Measurements from ENCODE around the gene NDUFS1.

NDUFS1 gene

DNA sequence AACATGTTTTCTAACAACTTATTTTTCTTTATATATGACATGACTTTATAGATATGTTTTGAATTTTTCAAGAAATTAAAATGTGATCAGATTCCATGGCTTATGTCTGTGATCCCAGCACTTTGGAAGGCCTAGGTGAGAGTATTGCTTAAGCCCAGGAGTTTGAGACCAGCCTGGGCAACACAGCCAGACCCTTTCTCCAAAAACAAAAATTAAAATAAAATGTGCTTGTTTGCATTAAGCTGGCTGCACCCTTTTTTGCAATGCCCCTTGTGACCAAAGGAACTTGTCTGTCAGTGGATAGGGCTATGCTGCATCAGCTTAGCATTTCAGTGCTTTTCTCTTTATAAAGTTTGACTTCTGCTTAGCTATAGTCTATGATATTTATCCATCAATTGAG, 71.0 kb downstream of the NDUFS1 start:
- no peak for ATAC-seq
- TF ChIP-seq ZC3H10 (CRISPR knock-in tag; IDR thresholded peaks at IDR 0.05): no peak
- no peak for TF ChIP-seq OSR1 (CRISPR knock-in tag; IDR thresholded peaks at IDR 0.05)
- TF ChIP-seq, protein P1, sequence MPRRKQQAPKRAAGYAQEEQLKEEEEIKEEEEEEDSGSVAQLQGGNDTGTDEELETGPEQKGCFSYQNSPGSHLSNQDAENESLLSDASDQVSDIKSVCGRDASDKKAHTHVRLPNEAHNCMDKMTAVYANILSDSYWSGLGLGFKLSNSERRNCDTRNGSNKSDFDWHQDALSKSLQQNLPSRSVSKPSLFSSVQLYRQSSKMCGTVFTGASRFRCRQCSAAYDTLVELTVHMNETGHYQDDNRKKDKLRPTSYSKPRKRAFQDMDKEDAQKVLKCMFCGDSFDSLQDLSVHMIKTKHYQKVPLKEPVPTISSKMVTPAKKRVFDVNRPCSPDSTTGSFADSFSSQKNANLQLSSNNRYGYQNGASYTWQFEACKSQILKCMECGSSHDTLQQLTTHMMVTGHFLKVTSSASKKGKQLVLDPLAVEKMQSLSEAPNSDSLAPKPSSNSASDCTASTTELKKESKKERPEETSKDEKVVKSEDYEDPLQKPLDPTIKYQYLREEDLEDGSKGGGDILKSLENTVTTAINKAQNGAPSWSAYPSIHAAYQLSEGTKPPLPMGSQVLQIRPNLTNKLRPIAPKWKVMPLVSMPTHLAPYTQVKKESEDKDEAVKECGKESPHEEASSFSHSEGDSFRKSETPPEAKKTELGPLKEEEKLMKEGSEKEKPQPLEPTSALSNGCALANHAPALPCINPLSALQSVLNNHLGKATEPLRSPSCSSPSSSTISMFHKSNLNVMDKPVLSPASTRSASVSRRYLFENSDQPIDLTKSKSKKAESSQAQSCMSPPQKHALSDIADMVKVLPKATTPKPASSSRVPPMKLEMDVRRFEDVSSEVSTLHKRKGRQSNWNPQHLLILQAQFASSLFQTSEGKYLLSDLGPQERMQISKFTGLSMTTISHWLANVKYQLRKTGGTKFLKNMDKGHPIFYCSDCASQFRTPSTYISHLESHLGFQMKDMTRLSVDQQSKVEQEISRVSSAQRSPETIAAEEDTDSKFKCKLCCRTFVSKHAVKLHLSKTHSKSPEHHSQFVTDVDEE (CRISPR knock-in tag; IDR thresholded peaks at IDR 0.05): no peak
- TF ChIP-seq ARNTL (CRISPR knock-in tag; IDR thresholded peaks at IDR 0.05; ENCODE audit: borderline replicate concordance, low read depth): no peak
- TF ChIP-seq, protein P2, sequence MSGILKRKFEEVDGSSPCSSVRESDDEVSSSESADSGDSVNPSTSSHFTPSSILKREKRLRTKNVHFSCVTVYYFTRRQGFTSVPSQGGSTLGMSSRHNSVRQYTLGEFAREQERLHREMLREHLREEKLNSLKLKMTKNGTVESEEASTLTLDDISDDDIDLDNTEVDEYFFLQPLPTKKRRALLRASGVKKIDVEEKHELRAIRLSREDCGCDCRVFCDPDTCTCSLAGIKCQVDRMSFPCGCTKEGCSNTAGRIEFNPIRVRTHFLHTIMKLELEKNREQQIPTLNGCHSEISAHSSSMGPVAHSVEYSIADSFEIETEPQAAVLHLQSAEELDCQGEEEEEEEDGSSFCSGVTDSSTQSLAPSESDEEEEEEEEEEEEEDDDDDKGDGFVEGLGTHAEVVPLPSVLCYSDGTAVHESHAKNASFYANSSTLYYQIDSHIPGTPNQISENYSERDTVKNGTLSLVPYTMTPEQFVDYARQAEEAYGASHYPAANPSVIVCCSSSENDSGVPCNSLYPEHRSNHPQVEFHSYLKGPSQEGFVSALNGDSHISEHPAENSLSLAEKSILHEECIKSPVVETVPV (CRISPR knock-in tag; IDR thresholded peaks at IDR 0.05): no peak
- TF ChIP-seq RARB (CRISPR knock-in tag; IDR thresholded peaks at IDR 0.05): no peak
- TF ChIP-seq ISL1 (CRISPR knock-in tag; IDR thresholded peaks at IDR 0.05): no peak
- no peak for TF ChIP-seq ZFP30 (CRISPR knock-in tag; IDR thresholded peaks at IDR 0.05)
- TF ChIP-seq ZFP3 (CRISPR knock-in tag; IDR thresholded peaks at IDR 0.05): no peak
- no peak for TF ChIP-seq ZNF70 (CRISPR knock-in tag; IDR thresholded peaks at IDR 0.05)
- TF ChIP-seq ZNF8 (CRISPR knock-in tag; IDR thresholded peaks at IDR 0.05): no peak
- TF ChIP-seq CSDC2 (CRISPR knock-in tag; IDR thresholded peaks at IDR 0.05): no peak
- TF ChIP-seq BACH2 (CRISPR knock-in tag; IDR thresholded peaks at IDR 0.05; ENCODE audit: borderline replicate concordance): no peak
- TF ChIP-seq GLIS3 (CRISPR knock-in tag; IDR thresholded peaks at IDR 0.05): no peak

DNA sequence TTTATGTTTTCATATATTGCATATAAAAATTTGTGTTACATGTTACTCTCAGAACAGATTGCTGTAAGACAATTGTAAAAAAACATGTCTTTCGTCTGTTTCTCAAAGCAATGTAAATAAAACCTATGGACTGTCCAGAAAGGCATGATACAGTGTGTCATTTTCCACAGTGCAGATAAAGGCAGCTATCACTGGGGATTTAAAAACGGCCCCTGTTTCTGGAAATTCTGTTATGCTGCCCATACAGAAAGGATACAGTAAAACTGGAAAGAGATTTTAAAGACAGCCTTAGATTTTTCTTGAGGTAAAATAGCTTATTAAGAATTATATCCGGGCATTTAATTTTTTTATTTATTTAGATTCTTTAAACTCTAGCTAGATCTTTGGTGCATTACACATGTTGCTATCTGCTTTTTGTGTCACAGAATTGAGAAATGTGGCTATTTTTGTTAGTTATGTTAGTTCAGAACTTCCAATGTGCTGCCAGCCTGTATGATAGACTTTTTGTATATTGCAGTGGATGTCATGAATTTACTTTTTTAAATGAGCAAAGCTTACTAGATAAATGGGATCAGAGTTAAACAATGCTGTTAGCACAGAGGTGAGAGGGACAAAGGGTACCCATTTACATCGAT, 72.4 kb downstream of the NDUFS1 start:
- TF ChIP-seq ARNTL (CRISPR knock-in tag; IDR thresholded peaks at IDR 0.05; ENCODE audit: borderline replicate concordance, low read depth) (no peak), ISL1 (CRISPR knock-in tag; IDR thresholded peaks at IDR 0.05) (no peak), GLIS3 (CRISPR knock-in tag; IDR thresholded peaks at IDR 0.05) (no peak), CSDC2 (CRISPR knock-in tag; IDR thresholded peaks at IDR 0.05) (no peak), BACH2 (CRISPR knock-in tag; IDR thresholded peaks at IDR 0.05; ENCODE audit: borderline replicate concordance) (no peak), ZFP30 (CRISPR knock-in tag; IDR thresholded peaks at IDR 0.05) (no peak), OSR1 (CRISPR knock-in tag; IDR thresholded peaks at IDR 0.05) (no peak), ZNF70 (CRISPR knock-in tag; IDR thresholded peaks at IDR 0.05) (no peak), ZNF565 (CRISPR knock-in tag; conservative IDR thresholded peaks at IDR 0.05; ENCODE audit: low read depth) (no peak), RARB (CRISPR knock-in tag; IDR thresholded peaks at IDR 0.05) (no peak), TCF4 (CRISPR knock-in tag; IDR thresholded peaks at IDR 0.05; ENCODE audit: borderline replicate concordance) (no peak), ZFP3 (CRISPR knock-in tag; IDR thresholded peaks at IDR 0.05) (no peak)
- TF ChIP-seq, protein P3, sequence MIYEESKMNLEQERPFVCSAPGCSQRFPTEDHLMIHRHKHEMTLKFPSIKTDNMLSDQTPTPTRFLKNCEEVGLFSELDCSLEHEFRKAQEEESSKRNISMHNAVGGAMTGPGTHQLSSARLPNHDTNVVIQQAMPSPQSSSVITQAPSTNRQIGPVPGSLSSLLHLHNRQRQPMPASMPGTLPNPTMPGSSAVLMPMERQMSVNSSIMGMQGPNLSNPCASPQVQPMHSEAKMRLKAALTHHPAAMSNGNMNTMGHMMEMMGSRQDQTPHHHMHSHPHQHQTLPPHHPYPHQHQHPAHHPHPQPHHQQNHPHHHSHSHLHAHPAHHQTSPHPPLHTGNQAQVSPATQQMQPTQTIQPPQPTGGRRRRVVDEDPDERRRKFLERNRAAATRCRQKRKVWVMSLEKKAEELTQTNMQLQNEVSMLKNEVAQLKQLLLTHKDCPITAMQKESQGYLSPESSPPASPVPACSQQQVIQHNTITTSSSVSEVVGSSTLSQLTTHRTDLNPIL (CRISPR knock-in tag; IDR thresholded peaks at IDR 0.05; ENCODE audit: low read depth): no peak
- ATAC-seq: peak; percentile 10; the same call in 1 of the 3 replicates

DNA sequence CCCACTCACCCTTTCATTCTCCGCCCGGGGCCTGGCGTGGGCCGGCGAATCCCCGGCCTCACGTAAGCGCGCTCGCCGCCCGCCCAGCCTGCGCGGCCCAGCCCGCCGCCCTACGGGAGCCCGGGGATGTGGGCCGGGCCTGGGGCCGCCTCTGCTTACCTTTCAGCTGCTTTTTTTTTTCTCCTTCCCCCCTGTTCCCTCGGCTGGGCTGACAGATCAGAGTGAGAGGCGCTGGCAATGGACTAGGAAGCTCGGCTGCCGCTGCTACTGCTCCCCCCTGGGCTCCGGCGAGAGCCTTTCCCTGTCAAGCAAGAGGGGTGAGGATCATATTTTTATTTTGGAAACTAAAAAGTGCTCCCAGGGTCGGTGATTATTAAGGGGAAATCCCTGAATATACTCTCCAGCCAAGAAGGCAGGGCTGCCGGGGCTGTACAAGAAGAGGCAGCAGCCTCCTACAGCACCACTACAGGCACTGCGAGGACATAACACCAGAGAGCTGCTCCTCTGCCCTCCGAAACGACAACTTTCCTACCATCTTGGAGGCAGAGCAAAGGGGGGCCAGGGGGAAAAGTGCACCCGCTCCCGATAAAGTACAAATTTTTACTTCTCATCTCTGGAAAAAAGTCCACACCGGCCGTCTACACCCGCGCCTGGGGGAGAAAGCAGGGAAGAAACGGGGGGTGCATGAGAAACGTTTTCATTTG, 73.3 kb downstream of the NDUFS1 start, which contains the start of gene INO80D:
Gene INO80D (minus strand): TSS at position 433 of the 704 bp plus-strand sequence. CDS start 23,158 bp downstream, outside the sequence.
- ATAC-seq: peak; percentile 91

More for the DNA sequence above, 73.3 kb downstream of the NDUFS1 start, which contains the start of gene INO80D:
- TF ChIP-seq ESRRG (CRISPR knock-in tag; IDR thresholded peaks at IDR 0.05) (no peak), ZNF565 (CRISPR knock-in tag; conservative IDR thresholded peaks at IDR 0.05; ENCODE audit: low read depth) (no peak), ZFP30 (CRISPR knock-in tag; IDR thresholded peaks at IDR 0.05) (no peak), ZNF8 (CRISPR knock-in tag; IDR thresholded peaks at IDR 0.05) (no peak), SNAI2 (CRISPR knock-in tag; IDR thresholded peaks at IDR 0.05) (no peak), TOX (CRISPR knock-in tag; IDR thresholded peaks at IDR 0.05; ENCODE audit: borderline replicate concordance) (no peak), ZC3H10 (CRISPR knock-in tag; IDR thresholded peaks at IDR 0.05) (no peak), PPARA (CRISPR knock-in tag; IDR thresholded peaks at IDR 0.05; ENCODE audit: borderline replicate concordance) (no peak), ZNF70 (CRISPR knock-in tag; IDR thresholded peaks at IDR 0.05) (peak; percentile 84), BACH2 (CRISPR knock-in tag; IDR thresholded peaks at IDR 0.05; ENCODE audit: borderline replicate concordance) (no peak), ZFP3 (CRISPR knock-in tag; IDR thresholded peaks at IDR 0.05) (0 out of 2 replicates have a peak, but pooled peaks have one; percentile 44), ARNTL (CRISPR knock-in tag; IDR thresholded peaks at IDR 0.05; ENCODE audit: borderline replicate concordance, low read depth) (no peak), OSR1 (CRISPR knock-in tag; IDR thresholded peaks at IDR 0.05) (no peak)
- TF ChIP-seq, protein P4, sequence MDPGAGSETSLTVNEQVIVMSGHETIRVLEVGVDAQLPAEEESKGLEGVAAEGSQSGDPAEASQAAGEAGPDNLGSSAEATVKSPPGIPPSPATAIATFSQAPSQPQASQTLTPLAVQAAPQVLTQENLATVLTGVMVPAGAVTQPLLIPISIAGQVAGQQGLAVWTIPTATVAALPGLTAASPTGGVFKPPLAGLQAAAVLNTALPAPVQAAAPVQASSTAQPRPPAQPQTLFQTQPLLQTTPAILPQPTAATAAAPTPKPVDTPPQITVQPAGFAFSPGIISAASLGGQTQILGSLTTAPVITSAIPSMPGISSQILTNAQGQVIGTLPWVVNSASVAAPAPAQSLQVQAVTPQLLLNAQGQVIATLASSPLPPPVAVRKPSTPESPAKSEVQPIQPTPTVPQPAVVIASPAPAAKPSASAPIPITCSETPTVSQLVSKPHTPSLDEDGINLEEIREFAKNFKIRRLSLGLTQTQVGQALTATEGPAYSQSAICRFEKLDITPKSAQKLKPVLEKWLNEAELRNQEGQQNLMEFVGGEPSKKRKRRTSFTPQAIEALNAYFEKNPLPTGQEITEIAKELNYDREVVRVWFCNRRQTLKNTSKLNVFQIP (CRISPR knock-in tag; IDR thresholded peaks at IDR 0.05; ENCODE audit: borderline replicate concordance, low read depth): no peak
- TF ChIP-seq, protein P5, sequence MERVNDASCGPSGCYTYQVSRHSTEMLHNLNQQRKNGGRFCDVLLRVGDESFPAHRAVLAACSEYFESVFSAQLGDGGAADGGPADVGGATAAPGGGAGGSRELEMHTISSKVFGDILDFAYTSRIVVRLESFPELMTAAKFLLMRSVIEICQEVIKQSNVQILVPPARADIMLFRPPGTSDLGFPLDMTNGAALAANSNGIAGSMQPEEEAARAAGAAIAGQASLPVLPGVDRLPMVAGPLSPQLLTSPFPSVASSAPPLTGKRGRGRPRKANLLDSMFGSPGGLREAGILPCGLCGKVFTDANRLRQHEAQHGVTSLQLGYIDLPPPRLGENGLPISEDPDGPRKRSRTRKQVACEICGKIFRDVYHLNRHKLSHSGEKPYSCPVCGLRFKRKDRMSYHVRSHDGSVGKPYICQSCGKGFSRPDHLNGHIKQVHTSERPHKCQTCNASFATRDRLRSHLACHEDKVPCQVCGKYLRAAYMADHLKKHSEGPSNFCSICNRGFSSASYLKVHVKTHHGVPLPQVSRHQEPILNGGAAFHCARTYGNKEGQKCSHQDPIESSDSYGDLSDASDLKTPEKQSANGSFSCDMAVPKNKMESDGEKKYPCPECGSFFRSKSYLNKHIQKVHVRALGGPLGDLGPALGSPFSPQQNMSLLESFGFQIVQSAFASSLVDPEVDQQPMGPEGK (CRISPR knock-in tag; IDR thresholded peaks at IDR 0.05; ENCODE audit: borderline replicate concordance): no peak
- TF ChIP-seq, protein P1 (CRISPR knock-in tag; IDR thresholded peaks at IDR 0.05): no peak
